Medulla oblongata (tissue), 1 donor: ENCODE results near the gene DLG2.

Source experiments
- DNase-seq: peaks from one replicate; pipeline ENCODE4 v3.0.0-alpha.2; 2015; ENCODE audit errors: extremely low spot score

The DLG2 gene

GRCh38 chr11:83681906-83682610 is 1945.1 kb downstream of the DLG2 start:
- DNase-seq: no peak

- peak; percentile 19 for DNase-seq
These were observed 1945.9 kb downstream of the DLG2 start for GRCh38 chr11:83681031-83681781.

DNA sequence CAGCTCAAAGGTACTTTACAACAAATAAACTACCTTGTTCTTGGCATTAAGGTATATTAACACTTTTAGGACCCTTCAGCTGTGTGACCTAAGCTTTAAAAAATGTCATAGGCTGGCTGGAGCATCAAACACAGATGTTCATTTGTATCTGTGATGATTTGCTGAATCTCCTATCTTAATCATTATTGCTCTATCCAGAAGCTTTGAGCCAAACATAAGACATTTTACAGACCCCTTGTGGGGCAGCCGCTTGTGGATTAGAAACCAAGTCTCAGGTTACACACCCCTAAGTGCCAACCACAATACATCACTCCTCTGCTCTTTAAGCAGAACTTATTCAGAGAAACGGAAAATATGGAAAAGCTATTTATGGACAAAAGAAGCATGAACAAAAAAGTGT is 1946.8 kb downstream of the DLG2 start:
- no peak for DNase-seq

DNA sequence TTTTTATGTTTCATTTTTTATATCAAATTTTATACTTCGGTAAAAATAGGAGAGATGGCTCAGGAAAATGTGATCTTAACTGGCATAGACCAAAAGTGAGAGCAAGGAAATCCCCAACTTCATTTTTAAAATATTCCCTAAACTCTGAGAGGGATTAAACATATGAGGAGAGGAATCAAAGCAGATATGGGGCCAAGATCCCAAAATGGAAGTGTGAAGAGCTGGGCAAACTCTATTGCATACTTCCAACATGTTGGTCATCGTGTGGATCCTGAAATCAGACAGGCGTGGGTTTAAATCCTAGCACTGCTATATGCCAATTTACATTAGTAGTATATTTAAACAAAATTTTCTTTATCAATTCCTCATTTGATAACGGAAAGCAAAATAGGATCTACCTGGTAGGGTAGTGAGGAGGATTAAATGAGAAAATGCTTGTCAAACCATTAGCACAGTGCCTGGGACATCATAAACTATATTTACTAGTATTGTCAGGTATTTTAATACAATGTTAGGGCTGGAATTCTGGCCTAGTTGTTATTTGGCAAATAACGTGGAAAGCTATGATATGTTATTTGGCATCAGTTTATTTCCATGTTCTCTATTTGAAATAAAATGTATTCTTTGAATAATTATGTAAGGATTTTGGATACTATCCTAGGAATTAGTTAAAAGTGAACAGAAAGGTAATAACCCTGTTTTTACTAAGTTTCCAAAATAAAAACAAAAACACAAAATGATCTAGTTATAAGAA is 1948.1 kb downstream of the DLG2 start:
- DNase-seq: no peak

DNA sequence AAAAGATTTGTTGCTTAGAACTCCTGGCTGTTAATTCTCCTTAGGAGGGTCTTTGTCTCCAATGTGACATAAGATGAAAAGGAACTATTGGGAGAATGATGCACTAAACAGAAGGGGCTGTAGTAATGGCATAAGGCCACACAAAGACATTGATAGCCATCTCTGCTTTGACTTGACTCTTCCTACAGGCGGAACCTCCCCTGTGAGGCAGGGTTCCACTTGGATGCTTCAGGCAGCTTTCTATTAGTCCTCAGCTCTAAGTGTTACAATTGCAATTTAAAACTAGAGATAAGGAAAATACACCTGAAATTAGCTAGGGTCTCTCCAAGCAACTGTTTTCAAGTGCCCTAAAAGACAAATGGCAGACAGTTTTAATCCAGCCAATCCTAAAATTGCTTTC is 1949.4 kb downstream of the DLG2 start:
- DNase-seq: no peak

- peak; percentile 34 for DNase-seq
These were observed 1951.0 kb downstream of the DLG2 start for GRCh38 chr11:83676056-83676601.

- no peak for DNase-seq
These were observed 1952.8 kb downstream of the DLG2 start for GRCh38 chr11:83674102-83674896.

- no peak for DNase-seq
These were observed 1955.9 kb downstream of the DLG2 start for GRCh38 chr11:83671289-83671688.

DNA sequence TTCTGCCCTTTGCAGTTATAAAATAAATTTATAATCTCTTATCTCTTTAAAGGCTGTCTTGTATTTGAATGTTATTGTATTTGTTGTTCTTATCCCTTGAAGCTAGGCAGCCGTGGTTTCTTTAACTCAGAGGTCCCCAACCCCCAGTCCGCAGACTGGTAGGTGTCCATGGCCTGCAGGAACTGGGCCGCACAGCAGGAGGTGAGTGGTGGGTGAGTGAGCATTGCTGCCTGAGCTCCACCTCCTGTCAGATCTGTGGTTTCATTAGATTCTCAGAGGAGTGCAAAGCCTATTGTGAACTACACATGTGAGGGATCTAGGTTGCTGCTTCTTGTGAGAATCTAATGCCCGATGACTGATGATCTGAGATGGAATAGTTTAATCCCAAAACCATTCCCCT is 1961.0 kb downstream of the DLG2 start:
- no peak for DNase-seq

GRCh38 chr11:83663988-83664387 is 1963.2 kb downstream of the DLG2 start:
- DNase-seq: no peak

GRCh38 chr11:83663446-83663845 is 1963.7 kb downstream of the DLG2 start:
- DNase-seq: no peak

- DNase-seq: no peak
These were observed 1964.7 kb downstream of the DLG2 start for GRCh38 chr11:83662494-83662893.

DNA sequence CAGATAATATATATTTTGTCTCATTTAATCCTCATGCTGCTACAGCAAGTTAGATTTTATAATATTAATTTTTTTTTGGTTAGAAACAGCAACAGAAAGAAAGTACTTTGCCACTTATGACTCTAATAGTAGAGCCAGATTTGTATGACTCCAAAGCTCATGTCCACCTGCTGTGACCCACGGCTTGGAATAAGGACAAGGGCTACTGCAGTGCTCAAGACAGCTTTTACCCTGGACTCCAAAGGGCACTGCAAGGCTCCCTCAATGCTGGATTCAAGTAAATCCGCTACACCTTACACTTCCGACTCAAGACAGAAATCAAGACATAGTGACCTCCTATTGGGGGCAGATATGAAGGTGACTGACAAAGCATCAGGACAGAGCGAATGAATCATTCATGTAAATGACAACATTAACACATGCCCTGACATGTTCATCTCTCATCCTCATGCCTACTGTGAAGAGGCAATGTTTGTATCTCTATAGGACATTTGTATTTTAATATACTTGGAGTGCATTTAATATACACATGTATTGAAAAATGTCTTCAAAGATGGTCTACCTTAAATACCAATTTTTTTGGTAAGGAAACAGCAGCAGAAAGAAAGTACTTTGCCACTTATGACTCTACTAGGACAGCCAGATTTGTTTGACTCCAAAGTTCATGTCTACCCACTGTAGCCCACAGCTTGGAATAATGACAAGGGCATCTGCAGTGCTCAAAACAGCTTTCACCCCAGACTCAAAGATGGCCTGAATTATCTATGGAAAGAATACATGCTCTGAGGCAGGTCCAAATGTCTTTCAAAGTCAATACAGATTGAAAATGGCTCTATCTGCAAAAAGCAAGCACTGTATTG is 1965.4 kb downstream of the DLG2 start:
- DNase-seq: no peak

DNA sequence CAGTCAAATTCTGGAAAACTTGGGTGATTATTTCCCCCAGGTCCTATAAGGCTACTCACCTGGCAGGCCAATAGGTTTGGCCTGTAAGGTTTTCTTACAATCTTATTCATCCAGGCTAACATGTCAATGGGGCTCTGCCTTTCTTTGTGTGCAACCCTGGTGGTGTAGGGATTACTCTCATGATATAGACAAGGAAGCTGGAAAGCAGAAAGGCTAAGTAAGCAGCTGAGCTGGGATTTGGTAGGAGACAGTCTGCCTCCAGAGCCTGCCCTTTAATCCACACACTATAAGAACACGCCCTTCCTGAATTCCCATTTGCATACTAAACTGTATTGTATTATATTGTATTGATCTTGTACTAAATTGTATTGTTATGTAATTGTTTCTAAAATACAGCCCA is 1967.7 kb downstream of the DLG2 start:
- no peak for DNase-seq

DNA sequence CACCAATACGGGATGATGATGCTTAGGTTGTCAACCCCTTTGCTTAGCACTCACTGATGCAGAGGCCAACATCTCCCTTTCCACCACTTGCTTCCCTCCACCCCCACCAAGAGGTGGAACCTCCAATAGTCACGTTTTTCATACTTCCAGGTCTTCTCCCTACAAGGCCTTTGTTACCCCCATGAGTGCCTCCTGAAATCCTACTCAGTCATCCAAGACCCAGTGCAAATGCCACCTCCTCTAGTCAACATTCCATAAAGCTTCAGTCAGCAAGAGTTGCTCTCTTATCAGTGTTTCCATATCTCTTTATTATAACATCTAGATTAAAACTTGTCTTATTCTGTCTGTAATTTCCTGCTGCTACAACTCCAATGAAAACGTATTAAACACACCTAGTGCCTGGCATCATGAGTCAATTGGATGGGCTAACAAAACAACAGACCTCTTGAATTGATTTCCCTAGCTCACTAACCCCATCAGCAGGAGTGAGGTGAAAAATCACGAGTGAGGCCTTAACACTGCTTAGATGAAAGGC is 1970.3 kb downstream of the DLG2 start:
- no peak for DNase-seq

DNA sequence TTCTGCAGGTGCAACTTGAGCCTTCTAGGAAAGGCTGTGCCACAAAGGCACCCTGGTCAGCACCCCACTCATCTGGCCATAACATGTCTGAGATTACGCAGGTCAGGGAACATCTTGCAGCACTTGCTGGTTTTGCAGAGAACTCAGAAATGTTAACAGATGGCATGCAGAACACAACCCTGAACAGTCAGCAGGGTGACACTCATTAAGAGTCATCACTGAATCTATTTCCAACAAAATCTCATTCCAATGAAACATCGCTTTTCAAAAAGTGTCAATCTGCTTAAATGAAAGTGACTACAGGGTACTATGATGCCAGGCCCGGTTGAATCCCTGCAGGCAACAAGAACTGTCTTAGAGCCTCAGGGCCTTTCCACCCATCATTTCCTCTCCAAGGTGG is 1971.2 kb downstream of the DLG2 start:
- no peak for DNase-seq

GRCh38 chr11:83649528-83649855 is 1977.7 kb downstream of the DLG2 start:
- DNase-seq: no peak

DNA sequence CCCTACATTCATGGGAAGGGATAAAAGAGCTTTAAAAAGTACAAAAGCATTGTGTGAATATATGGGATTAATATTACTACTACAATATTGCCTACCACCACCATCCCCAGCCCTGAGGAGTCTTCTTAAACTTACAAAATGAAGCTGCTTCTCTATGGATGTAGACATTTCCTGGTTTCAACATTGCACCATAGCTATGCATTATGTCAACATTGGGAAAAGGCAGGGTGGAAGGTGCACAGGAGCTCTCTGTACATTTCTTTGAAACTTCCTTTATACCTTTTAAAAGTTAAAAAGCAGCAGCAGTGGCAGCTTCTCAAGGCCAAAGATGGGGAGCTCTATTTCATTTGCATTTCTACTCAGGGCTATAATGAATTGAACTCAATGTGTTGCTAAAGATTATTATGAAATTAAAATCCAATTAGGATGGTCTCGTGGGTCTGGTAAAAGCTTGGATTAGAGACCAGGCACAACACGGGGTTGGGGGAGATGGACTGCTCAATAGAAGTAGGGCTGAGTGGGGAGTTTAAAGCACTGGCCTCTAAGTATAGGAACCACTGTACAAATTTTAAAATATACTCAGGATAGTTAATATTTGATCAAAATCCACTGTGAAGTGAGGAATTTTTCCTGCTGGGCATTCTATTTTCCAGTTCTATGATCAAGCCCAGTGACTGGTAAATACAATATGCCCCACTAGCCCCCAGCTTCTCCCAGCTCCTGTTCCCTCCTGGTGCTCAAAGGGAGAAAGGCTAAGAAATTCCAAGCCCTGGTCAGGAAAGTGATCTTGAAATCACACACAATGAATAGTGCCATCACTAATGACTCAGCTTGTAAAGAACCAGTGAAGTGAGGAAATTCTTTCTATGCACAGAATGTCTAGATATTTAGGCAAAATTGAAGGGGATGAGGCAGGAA is 1978.3 kb downstream of the DLG2 start:
- no peak for DNase-seq

DNA sequence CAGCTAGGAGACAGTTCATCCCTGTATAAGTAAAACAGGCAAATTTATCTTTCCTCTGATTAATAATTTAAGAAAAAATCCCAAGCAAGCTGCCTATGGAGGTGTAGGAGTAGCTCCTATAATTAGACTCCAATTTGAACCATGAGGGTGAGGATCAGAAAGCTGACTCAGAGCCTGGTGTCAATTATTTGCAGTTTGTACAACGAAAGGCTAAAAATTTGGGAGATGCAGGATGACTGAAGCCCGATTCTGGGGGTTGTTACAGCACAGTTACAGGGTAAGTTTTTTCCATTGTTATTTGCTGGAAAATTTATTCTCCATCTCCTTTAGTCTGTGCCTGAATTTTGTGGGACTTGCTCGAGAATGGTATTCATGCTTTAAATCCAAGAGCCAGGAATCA is 1981.6 kb downstream of the DLG2 start:
- DNase-seq: no peak
